Fibroblast of lung (primary cell): ENCODE measurements around the gene ZNF324B. TPM values are rescaled to one million over a fixed set of nuclear protein-coding genes. Genes with fewer than 3 reads are reported as not detected.
"Not testable (repeated sequence)": the region's sequence is repeated elsewhere in the genome, so short reads cannot be mapped to it uniquely, and the experiment has no call there.

Source experiments
- DNase-seq, 2 donors: peaks; one replicate each; pipeline versions ENCODE4 v3.0.0 to v3.0.0-alpha.2; 2010; ENCODE audit warnings: low read depth in 2 of 2
- H2AFZ ChIP-seq: 2 replicates; pipeline ENCODE4 v1.5.1; 2012; ENCODE audit warnings: low read length, control low read depth, inconsistent platforms
- H3K27ac ChIP-seq: 2 replicates; pipeline ENCODE4 v1.5.1; 2011; ENCODE audit warnings: low read length, control low read depth; ENCODE audit not compliant: insufficient read depth
- H3K27me3 ChIP-seq: 2 replicates; pipeline ENCODE4 v1.5.1; 2011; ENCODE audit warnings: mild to moderate bottlenecking, low read length; ENCODE audit not compliant: control insufficient read depth, insufficient read depth
- H3K36me3 ChIP-seq: 2 replicates; pipeline ENCODE4 v1.5.1; 2011; ENCODE audit warnings: low read length; ENCODE audit not compliant: control insufficient read depth, insufficient read depth
- H3K4me1 ChIP-seq: 2 replicates; pipeline ENCODE4 v1.5.1; 2011; ENCODE audit warnings: low read length; ENCODE audit not compliant: control insufficient read depth, insufficient read depth; ENCODE audit errors: extremely low read depth
- H3K4me2 ChIP-seq: 2 replicates; pipeline ENCODE4 v1.5.1; 2011; ENCODE audit warnings: low read length, control low read depth; ENCODE audit not compliant: insufficient read depth; ENCODE audit errors: extremely low read depth
- H3K4me3 ChIP-seq, 4 experiments: fragments of 200-600 bp in 1 of 4; sonication (generic) in 1 of 4; replicated peaks in 1 of 4; 2 replicates each; pipeline ENCODE4 v1.5.1; 2011 to 2016; ENCODE audit warnings: low read length in 4 of 4, low read depth in 3 of 4, mild to moderate bottlenecking in 3 of 4, control low read depth in 2 of 4, inconsistent platforms in 1 of 4, mixed read lengths in 1 of 4; ENCODE audit not compliant: insufficient read depth in 1 of 4; ENCODE audit errors: control extremely low read depth in 1 of 4
- H3K79me2 ChIP-seq: 2 replicates; pipeline ENCODE4 v1.5.1; 2012; ENCODE audit warnings: mild to moderate bottlenecking, low read length, inconsistent platforms; ENCODE audit not compliant: control insufficient read depth, insufficient read depth
- H3K9ac ChIP-seq: 2 replicates; pipeline ENCODE4 v1.5.1; 2011; ENCODE audit warnings: mild to moderate bottlenecking, low read length, control low read depth; ENCODE audit not compliant: insufficient read depth
- H3K9me3 ChIP-seq: 2 replicates; pipeline ENCODE4 v1.5.1; 2012; ENCODE audit warnings: low read depth, low read length; ENCODE audit not compliant: control insufficient read depth, insufficient read depth
- H4K20me1 ChIP-seq: 2 replicates; pipeline ENCODE4 v1.5.1; 2011; ENCODE audit warnings: low read length; ENCODE audit not compliant: control insufficient read depth, insufficient read depth; ENCODE audit errors: extremely low read depth
- CTCF ChIP-seq, 2 donors: IDR thresholded peaks in 1 of 2; conservative IDR thresholded peaks in 1 of 2; 1 replicate in 1 of 2; 2 replicates in 1 of 2; pipeline ENCODE4 v1.5.1; 2011 to 2012; ENCODE audit warnings: low read length in 2 of 2, control low read depth in 1 of 2, inconsistent platforms in 1 of 2, low read depth in 1 of 2, mild to moderate bottlenecking in 1 of 2
- EZH2 ChIP-seq: IDR thresholded peaks from 2 replicates; pipeline ENCODE4 v1.5.1; 2012; ENCODE audit warnings: low read length, control low read depth, mild to moderate bottlenecking; ENCODE audit errors: missing control alignments
- polyA minus RNA-seq: library from RNA; depleted of rRNA, polyadenylated mRNA; stranded (reverse); fragments of >200 nt; gene quantifications from 2 replicates; pipeline ENCODE4 v1.2.3, GENCODE V29; 2011; ENCODE audit warnings: low replicate concordance
- polyA plus RNA-seq, 2 donors: library from polyadenylated mRNA; depleted of rRNA in 1 of 2; stranded (reverse) in 1 of 2; unstranded in 1 of 2; fragments of >200 nt; gene quantifications; 2 replicates each; pipeline ENCODE4 v1.2.1, GENCODE V29; 2011 to 2012; ENCODE audit warnings: missing spikeins in 1 of 2
- total RNA-seq: library from RNA; depleted of rRNA; stranded (reverse); fragments of >200 nt; gene quantifications from 2 replicates; pipeline ENCODE4 v1.2.1, GENCODE V29; 2014

Gene ZNF324B
- 8.9 and 9.0 TPM in 2 replicates for total RNA-seq
- 2.1 and 2.5 TPM in 2 replicates for polyA plus RNA-seq
- polyA plus RNA-seq (2012), result 3.1 and 3.2 TPM in 2 replicates
- 5.4 and 20.2 TPM in 2 replicates for polyA minus RNA-seq

- H3K27ac ChIP-seq, result peak within 1 kb of the TSS; percentile 70
- H3K9me3 ChIP-seq, result no peaks in the 10 kb centered on the region
- peaks cover 6% of the 10 kb centered on the region for H3K4me1 ChIP-seq
- peak within 1 kb of the TSS; percentile 96 for H2AFZ ChIP-seq
- peaks cover 7% of the 10 kb centered on the region for H3K36me3 ChIP-seq
- H3K4me3 ChIP-seq, result peak within 1 kb of the TSS; percentile 71 to 93 (median 80)
- H4K20me1 ChIP-seq, result no peaks in the 10 kb centered on the region
- H3K79me2 ChIP-seq, result no peaks in the 10 kb centered on the region
- peak within 1 kb of the TSS; percentile 100 for H3K4me2 ChIP-seq
- H3K27me3 ChIP-seq, result no peaks in the 10 kb centered on the region
- TF ChIP-seq EZH2 (no peak), CTCF (conservative IDR thresholded peaks at IDR 0.05 in 1 of 2, IDR thresholded peaks at IDR 0.05 in 1 of 2; ENCODE audit: low read depth in 1 of 2, low read length in 2 of 2) (no peak)
- DNase-seq, result peak; percentile 92
- peak within 1 kb of the TSS; percentile 72 for H3K9ac ChIP-seq
Observed at GRCh38 chr19:58451358-58452101, at the start of gene ZNF324B. ZNF324B (plus strand) TSS chr19:58451622; CDS start chr19:58453702, 2,080 bp downstream.

- no peak for DNase-seq
- Histone ChIP-seq H2AFZ (no peak overlapping the region), H3K27me3 (no peaks in the 10 kb centered on the region), H3K79me2 (no peaks in the 10 kb centered on the region), H4K20me1 (no peaks in the 10 kb centered on the region), H3K4me2 (peak overlapping the region; percentile 87), H3K36me3 (peaks cover 2% of the 10 kb centered on the region), H3K9me3 (no peaks in the 10 kb centered on the region), H3K27ac (no peak overlapping the region), H3K4me3 (peak overlapping the region; percentile 68 to 73 (median 71)), H3K4me1 (peaks cover 4% of the 10 kb centered on the region), H3K9ac (peak overlapping the region; percentile 67)
- TF ChIP-seq EZH2 (no peak), CTCF (conservative IDR thresholded peaks at IDR 0.05 in 1 of 2, IDR thresholded peaks at IDR 0.05 in 1 of 2; ENCODE audit: low read depth in 1 of 2, low read length in 2 of 2) (no peak)
Observed at GRCh38 chr19:58401840-58402421, 49.5 kb upstream of the ZNF324B start.

GRCh38 chr19:58403920-58404478, 47.4 kb upstream of the ZNF324B start:
- H3K4me3 ChIP-seq, DNase-seq, H3K4me2 ChIP-seq, H2AFZ ChIP-seq, H3K27me3 ChIP-seq, H3K9me3 ChIP-seq, H3K4me1 ChIP-seq, H3K27ac ChIP-seq, H3K9ac ChIP-seq, H3K36me3 ChIP-seq, H4K20me1 ChIP-seq: not testable (repeated sequence)
- H3K79me2 ChIP-seq, result peaks cover 14% of the 10 kb centered on the region
